Gastroesophageal sphincter (tissue), 3 donors: ENCODE results near the gene MYRIP.

Source experiments
- POLR2A ChIP-seq, 2 donors: fragments of 450-650 bp; IDR thresholded peaks; one replicate each; pipeline ENCODE4 v1.6.1; 2017; ENCODE audit warnings: antibody characterized with exemption in 2 of 2, mild to moderate bottlenecking in 2 of 2, moderate library complexity in 1 of 2
- POLR2AphosphoS5 ChIP-seq: sonication (generic); formaldehyde crosslinking; IDR thresholded peaks from one replicate; pipeline ENCODE4 v1.6.1; 2017; ENCODE audit warnings: antibody characterized with exemption
- TF ChIP-seq, protein P1 (sequence below), 4 experiments: fragments of 200-600 bp in 2 of 4; fragments of 450-650 bp in 2 of 4; sonication (generic) in 1 of 4; IDR thresholded peaks; one replicate each; pipeline ENCODE4 v1.5.1; 2017 to 2019; ENCODE audit warnings: antibody characterized with exemption in 4 of 4, mild to moderate bottlenecking in 2 of 4, moderate library complexity in 2 of 4

DNA sequence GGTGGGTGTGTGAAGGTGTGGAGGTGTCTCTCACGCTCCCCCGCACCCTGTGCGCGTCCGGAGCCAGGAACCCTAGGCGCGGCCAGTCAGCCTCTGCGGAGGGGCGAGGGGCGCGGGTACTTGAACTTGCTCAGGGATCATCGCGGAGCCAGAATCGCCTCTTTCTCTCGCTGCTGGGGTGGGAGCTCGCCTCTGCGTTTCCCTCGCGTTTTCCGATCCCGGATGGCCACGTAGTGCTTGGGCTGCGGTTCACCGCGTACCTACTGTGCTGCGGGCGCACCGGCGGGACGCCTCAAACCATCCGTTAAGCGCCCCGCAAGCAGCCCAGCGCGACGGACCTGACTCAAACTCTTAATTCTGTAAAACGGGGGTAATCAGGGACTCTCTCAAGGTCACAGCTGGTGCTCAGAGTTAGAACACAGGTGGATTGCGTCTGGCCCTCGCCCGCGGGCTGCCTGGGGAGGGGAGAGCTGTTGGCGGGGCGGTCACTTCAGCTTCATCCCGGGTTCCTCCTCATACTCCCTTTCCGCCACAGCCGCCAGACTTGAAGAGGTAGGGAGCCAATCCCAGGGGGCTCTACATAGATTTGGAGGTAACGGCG lies 686 bp downstream of the MYRIP start:
- TF ChIP-seq, protein P1, sequence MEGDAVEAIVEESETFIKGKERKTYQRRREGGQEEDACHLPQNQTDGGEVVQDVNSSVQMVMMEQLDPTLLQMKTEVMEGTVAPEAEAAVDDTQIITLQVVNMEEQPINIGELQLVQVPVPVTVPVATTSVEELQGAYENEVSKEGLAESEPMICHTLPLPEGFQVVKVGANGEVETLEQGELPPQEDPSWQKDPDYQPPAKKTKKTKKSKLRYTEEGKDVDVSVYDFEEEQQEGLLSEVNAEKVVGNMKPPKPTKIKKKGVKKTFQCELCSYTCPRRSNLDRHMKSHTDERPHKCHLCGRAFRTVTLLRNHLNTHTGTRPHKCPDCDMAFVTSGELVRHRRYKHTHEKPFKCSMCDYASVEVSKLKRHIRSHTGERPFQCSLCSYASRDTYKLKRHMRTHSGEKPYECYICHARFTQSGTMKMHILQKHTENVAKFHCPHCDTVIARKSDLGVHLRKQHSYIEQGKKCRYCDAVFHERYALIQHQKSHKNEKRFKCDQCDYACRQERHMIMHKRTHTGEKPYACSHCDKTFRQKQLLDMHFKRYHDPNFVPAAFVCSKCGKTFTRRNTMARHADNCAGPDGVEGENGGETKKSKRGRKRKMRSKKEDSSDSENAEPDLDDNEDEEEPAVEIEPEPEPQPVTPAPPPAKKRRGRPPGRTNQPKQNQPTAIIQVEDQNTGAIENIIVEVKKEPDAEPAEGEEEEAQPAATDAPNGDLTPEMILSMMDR (IDR thresholded peaks at IDR 0.05), result no peak
- TF ChIP-seq POLR2A (IDR thresholded peaks at IDR 0.05) (no peak), POLR2AphosphoS5 (no peak)
